NCI-H1694 (cell line): ENCODE results near the gene RHBDL3.
"Not testable (repeated sequence)": the region's sequence is repeated elsewhere in the genome, so short reads cannot be mapped to it uniquely, and the experiment has no call there.

Source experiments
- DNase-seq: peaks from one replicate; lab custom pipeline; 2025; lab: John Stamatoyannopoulos, UW

Gene RHBDL3

GRCh38 chr17:32289471-32290070 is 23.9 kb downstream of the RHBDL3 start:
- no peak for DNase-seq

- DNase-seq: no peak
These were observed 26.5 kb downstream of the RHBDL3 start for GRCh38 chr17:32292094-32292493.

GRCh38 chr17:32297424-32297823 is 31.8 kb downstream of the RHBDL3 start:
- no peak for DNase-seq

- no peak for DNase-seq
These were observed 32.2 kb downstream of the RHBDL3 start for GRCh38 chr17:32297860-32298259.

- peak; percentile 44 for DNase-seq
These were observed 32.7 kb downstream of the RHBDL3 start for GRCh38 chr17:32298298-32298697.

- no peak for DNase-seq
These were observed 33.3 kb downstream of the RHBDL3 start for GRCh38 chr17:32298721-32299579.

- no peak for DNase-seq
These were observed 34.0 kb downstream of the RHBDL3 start for GRCh38 chr17:32299580-32300164.

GRCh38 chr17:32302037-32302436 is 36.4 kb downstream of the RHBDL3 start:
- no peak for DNase-seq

GRCh38 chr17:32302860-32303649 is 37.4 kb downstream of the RHBDL3 start:
- DNase-seq: no peak

GRCh38 chr17:32303781-32304288 is 38.2 kb downstream of the RHBDL3 start:
- no peak for DNase-seq

- no peak for DNase-seq
These were observed 39.4 kb downstream of the RHBDL3 start for GRCh38 chr17:32305049-32305448.

- no peak for DNase-seq
These were observed 42.0 kb downstream of the RHBDL3 start for GRCh38 chr17:32307658-32308057.

- peak; percentile 86 for DNase-seq
These were observed 45.5 kb downstream of the RHBDL3 start for GRCh38 chr17:32311028-32311536.

- DNase-seq: peak; percentile 45
These were observed 49.0 kb downstream of the RHBDL3 start for GRCh38 chr17:32314636-32315035.

- no peak for DNase-seq
These were observed 49.5 kb downstream of the RHBDL3 start for GRCh38 chr17:32315171-32315570.

GRCh38 chr17:32316653-32317052 is 51.0 kb downstream of the RHBDL3 start:
- not testable (repeated sequence) for DNase-seq

GRCh38 chr17:32317353-32317752 is 51.7 kb downstream of the RHBDL3 start:
- no peak for DNase-seq

- DNase-seq: no peak
These were observed 52.4 kb downstream of the RHBDL3 start for GRCh38 chr17:32318071-32318470.

GRCh38 chr17:32319548-32319905 is 53.9 kb downstream of the RHBDL3 start:
- peak; percentile 76 for DNase-seq

- not testable (repeated sequence) for DNase-seq
These were observed 54.4 kb downstream of the RHBDL3 start for GRCh38 chr17:32320080-32320479.

GRCh38 chr17:32320847-32321246 is 55.2 kb downstream of the RHBDL3 start:
- no peak for DNase-seq

- no peak for DNase-seq
These were observed 57.4 kb downstream of the RHBDL3 start for GRCh38 chr17:32323046-32323445.
